C1 segment of cervical spinal cord (tissue), 14 donors: ENCODE results near the gene FSHB.
"Not testable (repeated sequence)": the region's sequence is repeated elsewhere in the genome, so short reads cannot be mapped to it uniquely, and the experiment has no call there.

Experiments
- DNase-seq, 14 donors: peaks; one replicate each; lab custom pipeline; 2025; lab: John Stamatoyannopoulos, UW

The FSHB gene

DNA sequence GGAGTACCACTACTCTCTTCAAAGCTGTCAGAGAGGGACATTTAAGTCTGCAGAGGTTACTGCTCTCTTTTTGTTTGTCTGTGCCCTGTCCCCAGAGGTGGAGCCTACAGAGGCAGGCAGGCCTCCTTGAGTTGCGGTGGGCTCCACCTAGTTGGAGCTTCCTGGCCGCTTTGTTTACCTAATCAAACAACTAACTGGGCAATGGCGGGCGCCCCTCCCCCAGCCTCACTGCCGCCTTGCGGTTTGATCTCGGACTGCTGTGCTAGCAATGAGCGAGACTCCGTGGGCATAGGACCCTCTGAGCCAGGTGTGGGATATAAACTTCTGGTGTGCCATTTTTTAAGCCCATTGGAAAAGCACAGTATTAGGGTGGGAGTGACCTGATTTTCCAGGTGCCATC is 37.8 kb downstream of the FSHB start:
- not testable (repeated sequence) for DNase-seq

DNA sequence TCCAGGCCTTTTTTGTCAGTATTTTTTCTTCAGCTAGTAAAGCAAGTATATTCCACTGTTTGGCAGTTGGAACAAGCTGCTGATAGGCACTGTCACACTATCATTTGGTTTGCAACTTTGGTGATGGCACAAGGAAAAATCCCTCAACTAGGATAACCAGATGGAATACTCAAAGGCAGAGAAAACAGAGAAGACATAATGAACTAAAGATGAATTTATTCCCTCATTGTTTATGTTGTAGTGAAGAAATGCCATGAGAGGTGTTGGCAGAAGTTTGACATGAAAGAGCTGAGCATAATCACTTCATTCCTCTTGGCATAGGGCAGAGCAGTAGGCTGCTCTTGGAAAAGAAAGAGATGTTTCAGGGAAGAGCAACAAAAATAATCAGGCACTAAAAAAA is 39.9 kb downstream of the FSHB start:
- no peak for DNase-seq

DNA sequence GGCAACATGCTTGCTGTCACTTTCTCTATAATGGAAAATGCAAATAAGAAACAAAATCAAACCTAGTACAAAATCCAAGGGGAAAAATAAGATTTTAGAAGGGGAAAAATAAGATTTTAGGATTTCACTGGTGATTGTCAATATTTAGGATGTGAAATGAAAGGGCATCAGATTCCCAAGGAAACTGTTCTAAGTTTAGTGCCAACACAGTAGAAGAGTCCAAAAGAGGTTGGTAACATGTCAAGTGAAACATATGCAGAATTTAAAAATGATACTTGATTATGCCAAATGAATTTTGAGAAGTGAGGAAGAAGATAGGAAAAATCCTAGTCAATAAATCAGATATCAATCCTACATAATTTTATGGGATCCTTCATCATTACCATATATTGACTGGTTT is 46.4 kb downstream of the FSHB start:
- no peak for DNase-seq

DNA sequence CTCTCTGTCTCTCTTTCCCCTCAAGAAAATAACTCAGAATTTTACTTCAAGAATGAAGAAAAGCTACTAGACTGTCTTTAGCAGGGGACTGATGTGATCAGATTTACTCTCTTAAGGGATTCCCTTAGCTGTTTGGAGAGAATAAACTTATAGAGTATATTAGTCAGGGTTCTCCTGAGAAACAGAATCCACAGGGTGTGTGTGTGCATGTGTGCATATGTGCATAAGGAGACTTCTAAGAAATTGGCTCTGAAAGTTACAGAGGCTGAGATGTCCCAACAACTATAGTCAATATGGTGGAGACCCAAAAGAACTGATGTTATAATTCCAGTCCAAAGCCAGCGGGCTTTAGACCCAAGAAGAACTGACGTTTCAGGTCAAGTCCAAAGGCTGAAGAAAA is 49.0 kb downstream of the FSHB start:
- no peak for DNase-seq

DNA sequence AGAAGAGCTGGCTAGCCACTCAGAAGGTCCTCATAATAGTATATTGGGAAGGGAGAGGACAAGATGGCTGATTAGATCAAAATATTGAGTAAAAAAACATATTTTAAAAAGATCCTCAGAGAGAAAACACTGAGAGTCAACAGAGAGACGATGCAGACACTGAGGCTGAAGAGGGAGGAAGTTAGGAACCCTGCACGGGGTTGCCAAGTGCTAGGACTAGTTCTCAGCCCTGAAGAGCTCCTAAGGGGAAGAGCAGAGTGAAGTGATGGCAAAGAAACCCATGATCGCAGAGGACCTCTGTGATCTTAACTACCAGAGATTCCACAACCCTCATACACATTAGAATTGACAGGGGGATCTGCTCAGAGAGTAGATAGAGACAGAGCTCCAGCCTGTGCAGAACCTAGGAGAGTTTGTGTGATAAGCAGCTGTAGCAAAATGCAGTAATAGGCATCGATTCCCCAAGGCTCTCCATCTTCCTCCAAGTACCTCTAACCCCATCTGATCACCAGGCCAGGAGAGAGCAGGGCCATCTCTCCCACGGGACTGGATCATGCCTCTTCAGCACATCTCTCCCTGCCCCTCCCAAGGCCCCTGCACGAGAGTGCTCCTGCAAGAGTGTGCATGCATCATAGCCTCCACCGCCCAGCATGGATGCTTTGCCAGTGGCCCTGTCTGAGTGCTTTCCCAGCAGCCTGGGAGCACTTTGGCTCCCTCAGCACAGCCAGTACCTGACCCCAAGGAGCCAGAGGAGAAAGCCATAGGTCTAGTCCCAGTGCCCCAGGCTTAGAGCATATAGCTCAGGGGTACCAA is 50.9 kb downstream of the FSHB start:
- DNase-seq, result no peak

DNA sequence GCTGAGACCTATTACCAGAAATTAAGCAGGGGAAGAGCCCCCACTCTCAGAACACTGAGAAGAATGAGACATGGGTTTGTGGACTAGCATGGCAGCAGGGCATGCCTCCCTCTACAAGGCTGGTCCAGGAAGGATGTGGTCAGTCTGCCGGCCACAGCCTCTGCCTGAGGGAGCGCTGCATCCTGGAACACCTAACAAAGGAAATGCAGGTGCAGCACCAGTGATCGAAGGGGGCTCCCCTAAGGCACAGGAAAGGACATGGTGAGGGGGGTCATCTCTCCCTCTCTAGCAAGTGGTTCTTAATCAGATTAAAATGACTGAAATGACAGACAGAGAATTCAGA is 51.4 kb downstream of the FSHB start:
- DNase-seq, result no peak
